GM18520 (cell line): ENCODE results near the gene CXCL3.
"Not testable (repeated sequence)": the region's sequence is repeated elsewhere in the genome, so short reads cannot be mapped to it uniquely, and the experiment has no call there.

Experiments used
- ATAC-seq: cut with Tn5 transposase; IDR thresholded peaks from one replicate; pipeline ENCODE4 v1.9.1; 2021; ENCODE audit not compliant: unreplicated experiment

Gene CXCL3

GRCh38 chr4:74038425-74039314 is at the start of gene CXCL3:
CXCL3 (minus strand) TSS chr4:74038689; CDS start chr4:74038611, 78 bp downstream.
- no peak for ATAC-seq

- no peak for ATAC-seq
Observed at GRCh38 chr4:74087481-74087880, 49.0 kb upstream of the CXCL3 start.

- ATAC-seq = no peak
Observed at GRCh38 chr4:74085669-74086068, 47.2 kb upstream of the CXCL3 start.

DNA sequence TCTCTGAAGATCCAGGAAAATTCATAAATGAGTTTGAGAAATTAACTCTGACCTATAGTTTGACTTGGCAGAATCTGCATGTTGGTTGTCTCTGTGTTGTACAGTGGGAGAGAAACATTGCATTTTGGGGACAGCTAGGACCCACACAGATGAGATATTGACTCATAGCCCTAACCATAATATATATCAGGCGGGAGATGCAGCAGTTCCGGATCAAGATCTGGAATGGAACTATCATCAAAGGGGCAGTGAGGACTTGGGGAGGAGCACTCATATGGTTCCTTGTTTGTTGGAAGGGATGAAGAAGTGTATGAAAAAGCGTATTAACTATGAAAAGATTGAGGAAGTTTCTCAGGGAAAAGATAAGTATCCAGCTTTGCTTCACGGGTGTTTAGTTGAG is 46.5 kb upstream of the CXCL3 start:
- no peak for ATAC-seq

- no peak for ATAC-seq
Observed at GRCh38 chr4:74083546-74083945, 45.1 kb upstream of the CXCL3 start.

DNA sequence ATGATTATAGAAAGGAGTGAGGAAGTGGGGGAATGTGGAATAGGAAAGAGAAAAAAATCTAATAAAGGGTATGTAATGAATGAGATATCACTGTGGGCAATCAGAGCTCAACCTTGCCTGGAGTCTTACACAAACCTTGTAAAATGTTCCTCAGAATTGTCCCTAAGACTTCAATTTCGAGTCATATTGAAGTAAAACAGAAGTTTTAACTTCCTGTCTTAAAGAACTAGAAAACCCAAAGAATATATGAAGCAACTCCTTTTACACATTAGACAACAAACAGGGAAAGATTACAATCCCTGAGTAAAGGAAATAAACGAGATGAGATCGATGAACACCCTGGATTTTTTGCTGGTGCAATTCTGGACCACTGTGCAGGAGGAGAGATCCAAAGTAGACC is 42.5 kb upstream of the CXCL3 start:
- no peak for ATAC-seq

DNA sequence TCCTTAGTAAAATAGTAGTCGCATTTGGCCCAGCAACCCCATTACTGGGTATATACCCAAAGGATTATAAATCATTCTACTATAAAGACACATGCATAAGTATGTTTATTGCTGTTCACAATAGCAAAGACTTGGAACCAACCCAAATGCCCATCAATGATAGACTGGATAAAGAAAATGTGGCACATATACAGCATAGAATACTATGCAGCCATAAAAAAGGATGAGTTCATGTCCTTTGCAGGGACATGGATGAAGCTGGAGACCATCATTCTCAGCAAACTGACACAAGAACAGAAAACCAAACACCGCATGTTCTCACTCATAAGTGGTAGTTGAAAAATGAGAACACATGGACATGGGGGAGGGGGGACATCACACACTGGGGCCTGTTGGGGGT is 41.9 kb upstream of the CXCL3 start:
- ATAC-seq = not testable (repeated sequence)

DNA sequence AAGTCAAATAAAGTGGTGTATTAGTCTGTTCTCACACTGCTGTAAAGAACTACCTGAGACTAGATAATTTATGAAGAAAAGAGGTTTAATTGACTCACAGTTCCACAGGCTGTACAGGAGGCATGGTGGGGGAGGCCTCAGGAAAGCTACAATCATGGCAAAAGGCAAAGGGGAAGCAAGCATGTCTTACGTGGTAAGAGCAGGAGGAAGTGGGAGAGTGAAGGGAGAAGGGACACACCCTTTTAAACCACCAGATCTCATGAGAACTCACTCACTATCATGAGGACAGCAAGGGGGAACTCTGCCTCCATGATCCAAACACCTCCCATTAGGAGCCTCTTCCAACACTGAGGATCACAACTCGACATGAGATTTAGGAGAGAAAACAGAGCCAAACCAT is 40.5 kb upstream of the CXCL3 start:
- ATAC-seq = not testable (repeated sequence)

DNA sequence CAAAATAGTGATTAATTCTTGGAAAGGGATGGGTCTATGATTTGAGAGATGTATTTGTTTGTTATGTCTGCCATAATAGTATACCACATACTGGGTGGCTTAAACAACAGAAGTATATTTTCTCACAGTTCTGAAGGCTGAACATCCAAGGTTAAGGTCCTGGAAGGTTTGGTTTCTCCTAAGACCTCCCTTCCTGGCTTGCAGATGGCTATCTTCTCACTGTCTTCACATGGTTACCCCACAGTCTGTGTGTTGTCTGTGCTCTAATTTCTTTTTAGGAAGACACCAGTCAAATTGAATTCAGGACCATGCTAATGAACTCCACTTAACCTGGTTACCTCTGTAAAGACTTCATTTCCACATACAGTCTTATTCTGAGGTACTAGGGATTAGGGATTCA is 34.9 kb upstream of the CXCL3 start:
- ATAC-seq = no peak

DNA sequence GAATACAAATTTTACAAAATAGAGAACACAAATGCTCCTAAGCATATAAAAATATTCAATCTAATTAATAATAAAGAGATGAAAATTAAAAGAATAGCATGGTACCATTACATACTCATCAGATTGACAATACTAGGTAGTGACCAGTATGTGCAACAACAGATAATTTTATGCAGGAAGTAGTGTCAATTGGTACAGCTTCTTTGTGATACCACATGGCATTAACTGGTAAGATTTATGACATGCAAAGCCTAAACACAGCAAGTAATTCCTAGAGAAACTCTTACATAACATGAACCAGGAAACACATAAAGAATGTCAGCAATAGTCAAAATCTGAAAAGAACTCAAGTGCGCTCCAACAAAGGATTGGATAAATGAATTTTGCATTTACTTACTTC is 34.2 kb upstream of the CXCL3 start:
- ATAC-seq = no peak

GRCh38 chr4:74067586-74067985 is 29.1 kb upstream of the CXCL3 start:
- ATAC-seq = no peak

GRCh38 chr4:74066232-74066631 is 27.7 kb upstream of the CXCL3 start:
- ATAC-seq = no peak

- no peak for ATAC-seq
Observed at GRCh38 chr4:74065115-74065642, 26.7 kb upstream of the CXCL3 start.

DNA sequence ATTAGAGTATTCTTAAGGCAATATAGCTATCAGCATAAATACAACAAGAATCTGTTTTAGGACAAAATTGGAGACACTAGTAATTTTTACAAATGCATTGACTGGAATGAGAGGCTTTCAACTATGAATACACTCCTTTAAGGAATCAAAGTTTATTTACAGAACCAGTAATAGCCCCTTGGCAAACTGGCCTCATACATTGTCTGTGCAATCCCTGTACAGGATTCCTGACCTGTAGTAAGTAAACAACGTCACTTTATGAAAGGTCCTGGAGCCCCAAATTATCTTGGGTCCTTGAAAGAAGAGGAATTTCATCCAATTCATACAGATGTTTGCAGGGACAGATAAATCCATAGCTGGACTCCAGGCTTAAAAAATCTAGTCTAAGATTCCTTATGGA is 25.4 kb upstream of the CXCL3 start:
- no peak for ATAC-seq

- ATAC-seq = no peak
Observed at GRCh38 chr4:74062953-74063352, 24.5 kb upstream of the CXCL3 start.

DNA sequence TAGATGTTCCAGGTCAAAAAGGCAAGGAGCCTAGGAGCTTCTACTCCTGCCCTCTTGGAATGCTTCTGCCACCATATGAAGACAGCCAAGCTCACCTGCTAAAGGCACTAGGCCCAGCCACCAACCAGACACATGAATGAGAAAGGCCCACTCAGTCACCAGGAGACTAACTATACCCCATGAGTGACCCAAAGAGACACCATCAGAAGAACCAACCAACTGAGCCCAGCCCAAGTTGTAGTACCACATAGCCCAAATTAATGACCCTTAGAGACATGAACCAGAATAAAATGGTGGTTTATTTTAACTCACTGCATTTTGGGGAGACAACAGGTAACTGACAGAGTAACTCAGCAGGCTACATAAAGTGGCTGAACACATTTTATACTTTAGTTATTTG is 22.9 kb upstream of the CXCL3 start:
- no peak for ATAC-seq

- no peak for ATAC-seq
Observed at GRCh38 chr4:74059161-74059829, 20.8 kb upstream of the CXCL3 start.

- no peak for ATAC-seq
Observed at GRCh38 chr4:74058048-74058651, 19.7 kb upstream of the CXCL3 start.

DNA sequence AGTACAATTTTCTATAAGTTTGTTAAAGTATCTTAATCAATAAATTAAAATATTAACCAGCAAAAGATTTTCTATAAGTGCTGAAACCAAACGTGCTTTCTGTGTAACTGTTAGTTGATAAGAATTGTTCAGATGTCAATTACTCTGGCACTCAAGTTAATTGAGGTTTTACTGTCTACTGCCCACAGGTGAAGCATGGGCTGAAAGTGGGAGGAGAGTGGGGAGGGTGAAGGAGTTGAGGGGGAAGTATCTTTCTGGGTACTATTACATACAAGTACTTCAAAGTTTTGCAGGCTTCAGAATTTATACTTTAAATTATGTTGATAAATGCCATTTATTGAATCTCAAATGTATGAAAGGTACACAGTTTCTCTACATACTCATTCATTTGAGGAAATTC is 19.1 kb upstream of the CXCL3 start:
- no peak for ATAC-seq

DNA sequence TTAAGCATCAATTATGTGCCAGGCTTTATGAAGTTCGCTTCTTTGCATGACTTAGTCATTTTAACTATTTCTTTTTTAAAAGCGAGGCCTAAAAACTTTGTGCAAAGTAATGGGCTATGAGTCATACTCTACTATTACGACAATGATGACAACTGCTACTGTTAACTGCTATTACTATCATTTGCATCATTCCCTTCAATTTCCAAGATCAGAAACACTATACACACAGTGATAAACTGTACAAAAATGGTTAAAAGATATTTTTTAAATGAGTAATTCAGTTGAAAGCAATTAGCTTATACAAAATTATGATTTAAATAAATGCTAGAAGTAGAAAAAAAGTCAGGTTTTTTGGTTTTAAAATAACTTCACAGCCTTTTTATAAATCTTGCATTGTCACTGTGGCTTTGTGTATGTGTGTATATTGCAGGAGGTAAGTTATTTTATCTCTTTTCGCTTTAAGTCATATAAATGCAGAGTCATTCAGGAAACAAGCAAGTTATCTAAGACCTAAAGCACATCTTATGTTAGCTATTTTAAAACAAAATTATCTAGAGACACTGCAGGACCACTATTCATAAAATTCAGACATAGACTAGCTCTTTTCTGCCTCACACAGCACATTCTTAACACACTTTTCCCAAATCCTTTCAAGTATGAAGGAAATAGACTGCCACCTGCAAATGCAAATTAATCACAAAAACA is 18.5 kb upstream of the CXCL3 start:
- no peak for ATAC-seq
